OCI-LY7 (cell line): ENCODE results near the gene ARIH2.

Experiments used
- CTCF ChIP-seq: fragments of 200-600 bp; sonication (generic); conservative IDR thresholded peaks from 2 replicates; pipeline ENCODE4 v1.5.1; 2014; ENCODE audit warnings: mild to moderate bottlenecking, antibody characterized with exemption, low read length, moderate library complexity, mixed read lengths
- EZH2phosphoT487 ChIP-seq: fragments of 200-600 bp; sonication (generic); IDR thresholded peaks from 2 replicates; pipeline ENCODE4 v1.6.1; 2018; ENCODE audit warnings: low read depth, borderline replicate concordance, mild to moderate bottlenecking, mixed run types, antibody characterized with exemption, low read length, moderate library complexity, mixed read lengths

GRCh38 chr3:49021813-49022687 is 103.4 kb downstream of the ARIH2 start, which contains the start of gene NDUFAF3:
- no peak for TF ChIP-seq EZH2phosphoT487
- peak; percentile 84 for TF ChIP-seq CTCF
